AG09309 (cell line): ENCODE results near the gene SHROOM3.

Experiments used
- DNase-seq: peaks from one replicate; pipeline ENCODE4 v3.0.0-alpha.2; 2010; ENCODE audit warnings: low read depth
- H3K4me3 ChIP-seq: 2 replicates; pipeline ENCODE4 v1.5.1; 2011; ENCODE audit warnings: mild to moderate bottlenecking, low read depth, low read length, moderate library complexity; ENCODE audit not compliant: control insufficient read depth
- TF ChIP-seq, protein P1 (sequence below): IDR thresholded peaks from 2 replicates; pipeline ENCODE4 v1.5.1; 2011; ENCODE audit warnings: mild to moderate bottlenecking, low read depth, low read length, inconsistent platforms; ENCODE audit not compliant: insufficient read depth, control insufficient read depth; ENCODE audit errors: missing control alignments

Gene SHROOM3

GRCh38 chr4:76564123-76564915 lies 129.3 kb downstream of the SHROOM3 start:
- TF ChIP-seq, protein P1, sequence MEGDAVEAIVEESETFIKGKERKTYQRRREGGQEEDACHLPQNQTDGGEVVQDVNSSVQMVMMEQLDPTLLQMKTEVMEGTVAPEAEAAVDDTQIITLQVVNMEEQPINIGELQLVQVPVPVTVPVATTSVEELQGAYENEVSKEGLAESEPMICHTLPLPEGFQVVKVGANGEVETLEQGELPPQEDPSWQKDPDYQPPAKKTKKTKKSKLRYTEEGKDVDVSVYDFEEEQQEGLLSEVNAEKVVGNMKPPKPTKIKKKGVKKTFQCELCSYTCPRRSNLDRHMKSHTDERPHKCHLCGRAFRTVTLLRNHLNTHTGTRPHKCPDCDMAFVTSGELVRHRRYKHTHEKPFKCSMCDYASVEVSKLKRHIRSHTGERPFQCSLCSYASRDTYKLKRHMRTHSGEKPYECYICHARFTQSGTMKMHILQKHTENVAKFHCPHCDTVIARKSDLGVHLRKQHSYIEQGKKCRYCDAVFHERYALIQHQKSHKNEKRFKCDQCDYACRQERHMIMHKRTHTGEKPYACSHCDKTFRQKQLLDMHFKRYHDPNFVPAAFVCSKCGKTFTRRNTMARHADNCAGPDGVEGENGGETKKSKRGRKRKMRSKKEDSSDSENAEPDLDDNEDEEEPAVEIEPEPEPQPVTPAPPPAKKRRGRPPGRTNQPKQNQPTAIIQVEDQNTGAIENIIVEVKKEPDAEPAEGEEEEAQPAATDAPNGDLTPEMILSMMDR: no peak
- DNase-seq: no peak
- no peak overlapping the region for H3K4me3 ChIP-seq

DNA sequence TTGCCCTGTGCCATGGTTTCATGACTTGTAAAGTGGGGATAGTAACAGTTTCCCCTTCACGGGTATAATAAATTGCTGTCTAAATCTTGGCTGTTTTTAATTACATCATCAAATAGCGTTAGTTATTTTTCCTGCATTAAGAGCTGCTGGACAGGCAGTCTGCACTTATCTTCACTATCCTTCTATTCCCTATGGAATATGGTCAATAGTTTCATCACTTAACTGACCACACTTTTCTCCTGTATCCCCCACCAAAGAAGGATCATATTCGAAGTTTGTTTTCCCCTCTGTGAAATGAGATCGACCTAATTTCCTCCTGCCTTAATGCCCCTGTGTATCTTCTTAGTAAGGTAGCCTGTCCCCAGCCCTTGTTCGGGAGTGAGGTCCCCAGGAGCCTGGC lies 133.2 kb downstream of the SHROOM3 start:
- no peak for DNase-seq
- no peak overlapping the region for H3K4me3 ChIP-seq
- TF ChIP-seq, protein P1: no peak

- DNase-seq: no peak
- H3K4me3 ChIP-seq: no peak overlapping the region
- TF ChIP-seq, protein P1: no peak
These were observed 134.2 kb downstream of the SHROOM3 start for GRCh38 chr4:76569225-76569624.

GRCh38 chr4:76569706-76570105 lies 134.7 kb downstream of the SHROOM3 start:
- H3K4me3 ChIP-seq: no peak overlapping the region
- no peak for DNase-seq
- TF ChIP-seq, protein P1: no peak

DNA sequence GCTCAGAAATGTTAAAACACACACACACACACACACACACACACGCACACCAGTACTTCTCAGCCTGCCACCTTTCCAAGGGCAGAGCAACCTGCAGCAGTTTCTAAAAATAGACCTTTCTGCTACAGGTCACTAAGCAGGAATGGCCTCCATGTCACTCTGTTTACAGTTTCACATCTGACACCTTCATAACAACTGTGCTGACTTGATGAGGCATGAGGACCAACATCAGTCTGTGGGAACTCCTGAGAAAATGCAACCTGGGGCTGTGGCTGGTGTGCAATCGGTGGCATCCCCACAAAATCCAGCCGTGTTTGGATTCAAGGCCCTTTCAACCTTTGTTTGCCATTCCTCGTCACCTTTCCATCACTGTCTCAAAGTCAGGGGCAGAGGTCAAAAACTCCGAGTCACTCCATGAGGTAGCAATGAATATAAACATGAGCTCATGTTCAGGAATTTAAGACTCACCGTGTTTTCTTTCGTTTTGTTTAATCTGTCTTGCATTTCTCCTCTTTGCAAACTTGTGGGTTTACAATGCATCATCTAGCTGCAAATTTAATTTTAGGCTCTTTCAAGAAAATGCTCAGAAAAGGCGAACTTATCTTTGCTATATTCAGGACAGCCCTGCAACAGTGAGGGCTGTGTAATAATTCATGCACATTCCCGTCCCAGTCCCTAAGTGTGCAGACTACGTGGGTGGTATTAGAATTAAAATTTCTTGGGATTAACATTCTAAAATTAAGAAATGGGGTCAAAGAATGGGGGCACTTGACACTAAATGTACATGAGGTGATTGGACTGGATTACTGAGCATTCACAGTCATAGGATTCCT lies 135.3 kb downstream of the SHROOM3 start:
- TF ChIP-seq, protein P1: no peak
- DNase-seq: no peak
- H3K4me3 ChIP-seq: no peak overlapping the region

- no peak overlapping the region for H3K4me3 ChIP-seq
- DNase-seq: no peak
- TF ChIP-seq, protein P1: no peak
These were observed 136.2 kb downstream of the SHROOM3 start for GRCh38 chr4:76571274-76571673.
